ENCODE data around the gene BTBD10. TPM values are rescaled to one million over a fixed set of nuclear protein-coding genes. Genes with fewer than 3 reads are reported as not detected.

Gene BTBD10
- polyA plus RNA-seq (ENCODE audit: insufficient read length in 4 of 4) = 10 to 100 TPM; 28.7 to 38.0 (median 33.8) TPM

DNA sequence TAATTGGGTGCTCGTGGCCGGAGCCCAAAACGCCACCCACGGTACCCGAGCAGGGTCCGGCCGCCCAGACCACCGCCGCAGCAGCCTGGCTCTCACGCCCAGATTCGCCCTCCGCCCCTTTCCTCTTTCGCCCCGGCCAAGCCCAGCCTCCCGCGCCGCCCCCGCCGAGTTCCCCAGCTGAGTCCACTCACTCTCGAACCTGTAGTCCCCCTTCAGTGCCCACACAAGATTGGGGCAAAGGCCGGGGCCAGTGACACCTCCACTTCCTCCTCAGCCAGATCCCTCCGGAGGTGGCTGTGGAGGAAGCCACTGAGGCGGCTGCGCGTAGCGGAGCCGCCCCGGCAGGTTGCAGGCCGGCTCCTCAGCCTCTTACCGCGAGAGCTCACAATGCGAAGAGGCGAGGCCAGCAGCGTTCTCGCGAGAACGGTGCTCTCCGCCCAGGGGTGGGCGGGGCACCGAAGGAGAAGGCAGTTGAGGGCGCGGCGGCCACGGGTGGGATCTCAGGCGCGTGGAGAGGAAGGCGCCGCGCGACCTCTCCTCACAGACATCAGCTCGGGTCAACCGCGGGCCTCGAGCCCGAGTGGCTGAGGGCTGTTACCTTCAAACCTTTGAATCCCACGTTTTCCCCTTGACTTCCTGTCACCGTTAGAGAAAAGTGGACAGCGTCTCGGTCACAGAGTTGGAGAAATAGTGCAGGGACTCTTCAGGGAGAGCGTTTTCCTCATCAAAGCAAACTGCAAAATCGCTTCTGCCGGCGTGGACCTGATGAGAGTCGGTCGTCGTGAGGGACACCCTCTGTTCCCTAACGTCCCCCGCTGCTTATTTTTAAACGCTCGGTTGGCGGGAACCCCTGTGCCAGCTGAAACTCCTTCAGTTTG is at the start of gene BTBD10:
BTBD10 (minus strand) TSS at position 322 of the 878 bp plus-strand sequence. CDS start 18,098 bp downstream, outside the sequence.
- DNase-seq (ENCODE audit: low read depth in 4 of 4, low spot score in 3 of 4) = peak; percentile 90 to 94 (median 92)

DNA sequence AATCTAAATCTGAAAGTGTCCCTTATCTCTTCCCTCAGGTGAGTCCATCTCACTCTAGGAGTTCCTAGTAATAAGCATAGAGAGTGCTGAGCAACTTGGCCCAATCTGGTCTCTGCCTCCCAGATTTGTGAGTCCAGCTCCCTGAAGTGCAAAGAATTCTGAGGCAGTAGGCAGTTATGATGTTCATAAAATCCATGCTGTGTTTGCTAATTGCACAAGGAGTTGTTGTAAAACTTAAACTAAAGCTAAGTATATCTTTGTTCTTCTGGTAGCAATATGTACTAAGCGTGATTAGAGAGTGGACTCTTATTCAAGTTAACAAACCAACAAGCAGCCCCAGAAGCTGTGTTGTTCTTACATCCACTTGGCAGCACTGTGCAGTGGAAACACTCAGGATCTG is 40.4 kb upstream of the BTBD10 start:
- DNase-seq (ENCODE audit: low read depth in 4 of 4, low spot score in 3 of 4) = no peak

DNA sequence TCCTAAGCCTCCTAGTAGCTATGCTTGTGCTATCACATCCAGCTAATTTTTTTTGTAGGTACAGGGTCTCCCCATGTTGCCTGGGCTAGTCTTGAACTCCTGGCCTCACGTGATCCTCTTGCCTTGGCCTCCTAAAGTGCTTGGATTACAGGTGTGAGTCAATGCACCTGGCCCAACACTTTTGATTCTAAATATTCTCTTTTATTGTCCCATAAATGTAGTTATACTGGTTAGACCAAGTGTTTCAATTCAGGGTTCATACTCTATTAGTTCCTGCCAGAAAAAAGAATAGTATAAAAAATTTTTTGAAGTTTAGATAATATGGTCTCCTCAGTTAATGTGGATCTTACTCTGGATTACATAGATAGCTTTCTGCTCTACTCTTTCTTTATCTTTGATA is 39.5 kb upstream of the BTBD10 start:
- DNase-seq (ENCODE audit: low read depth in 4 of 4, low spot score in 3 of 4) = no peak

DNA sequence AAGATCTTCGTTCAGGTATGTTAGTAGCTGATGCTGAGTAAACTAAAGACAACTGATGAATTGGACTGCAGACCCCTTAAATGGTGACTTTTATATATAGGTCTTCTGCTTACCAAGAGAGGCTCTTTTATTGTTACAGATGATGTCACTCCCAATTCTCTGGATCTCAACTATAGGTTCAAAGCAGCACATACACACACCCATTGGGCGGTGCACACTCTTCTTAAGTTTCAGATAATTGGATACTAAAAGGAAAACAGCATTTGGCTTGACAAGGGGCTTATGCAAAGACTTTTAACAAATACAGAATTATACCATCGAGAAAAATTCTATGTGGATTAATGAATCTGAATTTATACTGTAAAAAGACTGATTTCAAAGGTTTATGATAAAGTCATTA is 32.9 kb upstream of the BTBD10 start, which contains the start of gene PTH:
PTH (minus strand) TSS at position 69 of the 400 bp plus-strand sequence. CDS start 3,142 bp downstream, outside the sequence.
- DNase-seq (ENCODE audit: low read depth in 4 of 4, low spot score in 3 of 4) = no peak

DNA sequence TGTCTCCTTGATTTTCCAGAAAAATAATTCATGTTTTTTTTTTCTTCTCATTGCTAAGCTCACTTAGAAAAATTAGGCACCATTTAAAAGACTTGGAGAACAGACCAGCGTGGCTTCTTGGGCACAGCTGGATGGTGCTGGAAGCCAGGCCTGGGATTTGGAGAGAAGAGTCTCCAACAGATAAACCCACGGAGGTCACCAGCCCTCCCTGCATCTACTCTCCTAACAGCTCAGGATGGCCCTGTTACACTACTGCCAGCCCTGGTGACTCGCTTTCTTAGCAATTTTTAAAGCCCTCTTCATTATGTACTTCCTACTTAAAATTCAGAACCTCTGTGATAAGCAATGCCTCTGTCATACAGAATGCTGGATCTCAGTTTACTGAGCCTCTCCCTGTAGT is 31.0 kb upstream of the BTBD10 start:
- no peak for DNase-seq (ENCODE audit: low read depth in 4 of 4, low spot score in 3 of 4)

DNA sequence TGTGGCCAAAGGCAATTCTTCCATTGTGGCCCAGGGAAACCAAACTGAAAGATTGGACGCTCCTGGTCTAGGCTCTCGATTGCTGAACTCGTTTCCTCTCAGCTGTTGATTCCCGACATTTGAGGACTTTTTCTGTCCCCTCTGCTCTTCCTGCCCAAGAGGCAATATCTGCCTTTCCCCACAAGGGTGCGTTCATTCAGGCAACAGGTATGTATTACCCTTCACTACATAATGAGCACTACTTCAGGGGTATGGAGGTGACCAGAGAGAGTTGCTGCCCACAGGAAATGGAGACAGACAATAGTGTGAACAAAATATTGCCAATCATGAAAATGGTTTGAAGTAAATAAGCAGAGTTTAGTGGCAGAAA is 24.6 kb upstream of the BTBD10 start:
- no peak for DNase-seq (ENCODE audit: low read depth in 4 of 4, low spot score in 3 of 4)

DNA sequence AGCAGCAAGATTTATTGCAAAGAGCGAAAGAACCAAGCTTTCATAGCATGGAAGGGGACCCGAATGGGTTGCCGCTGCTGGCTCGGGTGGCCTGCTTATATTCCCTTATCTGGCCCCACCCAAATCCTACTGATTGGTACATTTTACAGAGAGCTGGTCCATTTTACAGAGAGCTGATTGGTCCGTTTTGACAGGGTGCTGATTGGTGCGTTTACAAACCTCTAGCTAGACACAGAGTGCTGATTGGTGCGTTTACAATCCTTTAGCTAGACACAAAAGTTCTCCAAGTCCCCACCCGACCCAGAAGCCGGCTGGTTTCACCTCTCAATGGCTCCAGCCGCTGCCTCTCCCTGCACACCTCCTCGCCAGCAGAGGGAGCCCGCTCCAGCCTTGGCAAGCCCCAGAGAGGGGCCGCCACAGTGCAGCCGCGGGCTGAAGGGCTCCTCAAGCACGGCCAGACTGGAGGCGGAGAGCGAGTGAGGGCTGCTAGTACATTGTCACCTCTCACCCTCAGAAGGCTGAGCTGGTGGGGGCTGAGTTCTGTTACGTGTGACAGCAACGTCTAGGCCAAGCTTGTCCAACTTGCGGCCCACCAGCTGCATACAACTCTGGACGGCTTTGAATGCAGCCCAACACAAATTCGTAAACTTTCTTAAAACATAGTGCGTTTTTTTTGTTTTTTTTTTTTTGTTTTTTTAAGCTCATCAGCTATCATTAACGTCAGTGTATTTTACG is 24.1 kb upstream of the BTBD10 start:
- no peak for DNase-seq (ENCODE audit: low read depth in 4 of 4, low spot score in 3 of 4)

DNA sequence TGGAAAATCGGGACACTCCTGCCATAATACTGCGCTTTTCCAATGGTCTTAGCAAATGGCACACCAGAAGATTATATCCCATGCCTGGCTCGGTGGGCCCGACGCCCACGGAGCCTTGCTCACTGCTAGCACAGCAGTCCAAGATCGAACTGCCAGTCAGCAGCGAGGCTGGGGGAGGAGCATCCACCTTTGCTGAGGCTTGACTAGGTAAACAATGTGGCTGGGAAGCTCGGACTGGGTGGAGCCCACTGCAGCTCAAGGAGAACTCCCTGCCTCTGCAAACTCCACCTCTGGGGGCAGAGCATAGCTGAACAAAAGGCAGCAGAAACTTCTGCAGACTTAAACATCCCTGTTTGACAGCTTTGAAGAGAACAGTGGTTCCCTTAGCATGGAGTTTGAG is 17.2 kb upstream of the BTBD10 start:
- DNase-seq (ENCODE audit: low read depth in 4 of 4, low spot score in 3 of 4) = no peak

DNA sequence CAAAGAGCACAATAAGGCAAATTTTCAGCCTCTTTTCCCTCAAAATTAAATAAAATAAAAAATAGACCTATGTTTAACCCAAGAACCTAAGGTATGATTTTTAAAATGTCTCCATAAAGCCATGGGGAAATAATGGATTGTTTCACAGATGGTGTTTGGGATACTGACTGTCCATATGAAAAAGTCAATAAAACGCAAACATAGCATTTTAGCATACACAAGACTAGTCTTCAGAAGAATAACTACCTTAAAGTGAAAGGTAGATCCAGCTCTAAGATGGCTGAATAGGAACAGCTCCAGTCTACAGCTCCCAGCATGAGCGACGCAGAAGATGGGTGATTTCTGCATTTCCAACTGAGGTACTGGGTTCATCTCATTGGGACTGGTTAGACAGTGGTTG is 16.7 kb upstream of the BTBD10 start:
- DNase-seq (ENCODE audit: low read depth in 4 of 4, low spot score in 3 of 4) = no peak

DNA sequence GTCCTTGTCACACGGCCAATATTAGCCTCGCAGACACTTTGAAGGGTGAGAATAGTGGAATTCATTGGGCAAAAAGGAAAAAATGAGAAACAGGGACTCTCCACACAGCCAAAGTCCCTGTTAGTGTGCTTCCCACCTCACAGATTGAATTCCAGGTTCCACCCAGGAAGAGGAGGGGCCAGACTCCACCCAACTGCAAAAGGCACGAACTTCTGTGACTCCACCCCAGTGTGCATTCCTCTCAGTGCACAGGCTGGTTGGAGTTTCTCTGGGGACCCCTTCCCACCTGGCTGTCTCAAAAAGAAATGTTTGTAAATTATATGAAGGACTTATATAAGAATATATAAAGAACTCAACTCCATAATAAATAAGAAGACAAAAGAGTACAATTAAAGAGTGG is 12.1 kb upstream of the BTBD10 start:
- DNase-seq (ENCODE audit: low read depth in 4 of 4, low spot score in 3 of 4) = no peak

DNA sequence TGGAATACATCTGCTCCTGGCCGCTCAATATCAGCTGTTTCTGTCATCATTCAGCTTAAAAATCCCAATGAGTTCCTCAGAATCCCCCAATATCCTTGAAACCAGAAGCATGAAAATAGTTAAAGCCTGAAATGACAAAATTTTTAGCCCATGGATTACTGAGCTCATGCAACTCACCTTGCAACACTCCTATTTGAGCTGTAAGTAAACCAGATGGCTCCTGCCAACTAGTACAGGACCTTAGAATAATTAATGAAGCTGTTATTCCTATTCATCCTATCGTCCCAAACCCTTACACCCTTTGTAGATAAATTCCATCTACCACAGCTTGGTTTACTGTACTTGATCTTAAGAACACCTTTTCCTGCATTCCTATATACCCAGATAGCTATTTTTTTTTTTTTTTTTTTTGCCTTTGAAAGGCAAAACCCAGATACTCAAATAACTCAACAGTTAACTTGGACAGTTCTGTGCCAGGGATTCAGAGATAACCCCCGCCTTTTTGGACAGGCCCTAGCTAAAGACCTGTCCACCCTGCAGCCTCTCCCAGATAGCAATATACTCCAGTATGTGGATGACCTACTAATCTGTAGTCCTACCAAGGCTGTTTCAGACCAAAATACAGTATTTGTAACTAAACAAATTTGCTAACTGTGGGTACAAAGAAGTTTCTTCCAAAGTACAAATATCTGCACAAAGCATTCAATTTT is 10.1 kb upstream of the BTBD10 start:
- no peak for DNase-seq (ENCODE audit: low read depth in 4 of 4, low spot score in 3 of 4)

DNA sequence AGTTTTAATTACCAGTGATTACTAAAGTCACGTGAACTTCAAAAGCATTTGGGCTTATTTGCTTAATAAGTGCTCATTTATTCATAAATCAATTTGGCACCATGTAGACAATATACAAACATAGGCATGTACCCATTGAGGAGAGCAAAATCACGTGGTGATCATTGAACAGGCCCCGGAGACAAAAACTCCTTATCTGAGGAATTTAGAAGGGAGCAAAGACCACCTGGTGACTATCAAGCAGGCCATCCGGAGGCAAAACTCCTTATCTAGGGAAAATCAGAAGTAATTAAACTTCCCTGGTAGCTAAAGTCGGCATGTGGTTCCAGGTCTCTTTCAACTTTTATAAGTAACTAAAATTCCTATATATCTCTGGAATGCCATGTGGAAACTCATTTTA is 5.7 kb upstream of the BTBD10 start:
- no peak for DNase-seq (ENCODE audit: low read depth in 4 of 4, low spot score in 3 of 4)

DNA sequence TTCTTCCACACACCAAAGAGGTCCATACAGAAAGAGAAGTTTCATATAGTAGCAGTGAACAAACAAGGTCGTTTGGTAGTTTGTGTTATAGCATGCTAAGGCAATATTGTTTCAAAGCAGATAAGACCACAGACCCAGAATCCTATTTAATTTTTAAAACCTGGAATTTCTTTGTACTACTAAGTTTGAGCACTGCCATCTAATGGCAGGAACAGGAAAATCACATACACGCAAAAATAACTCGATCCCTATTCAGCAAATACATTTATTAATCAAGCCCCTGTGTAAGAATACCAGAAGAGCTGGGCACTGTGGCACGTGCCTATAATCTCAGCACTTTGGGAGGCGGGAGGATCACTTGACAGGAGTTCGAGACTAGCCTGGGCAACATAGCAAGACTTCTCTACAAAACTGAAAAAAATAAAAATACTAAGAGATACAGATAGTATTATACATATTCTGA is 2.9 kb upstream of the BTBD10 start:
- no peak for DNase-seq (ENCODE audit: low read depth in 4 of 4, low spot score in 3 of 4)

DNA sequence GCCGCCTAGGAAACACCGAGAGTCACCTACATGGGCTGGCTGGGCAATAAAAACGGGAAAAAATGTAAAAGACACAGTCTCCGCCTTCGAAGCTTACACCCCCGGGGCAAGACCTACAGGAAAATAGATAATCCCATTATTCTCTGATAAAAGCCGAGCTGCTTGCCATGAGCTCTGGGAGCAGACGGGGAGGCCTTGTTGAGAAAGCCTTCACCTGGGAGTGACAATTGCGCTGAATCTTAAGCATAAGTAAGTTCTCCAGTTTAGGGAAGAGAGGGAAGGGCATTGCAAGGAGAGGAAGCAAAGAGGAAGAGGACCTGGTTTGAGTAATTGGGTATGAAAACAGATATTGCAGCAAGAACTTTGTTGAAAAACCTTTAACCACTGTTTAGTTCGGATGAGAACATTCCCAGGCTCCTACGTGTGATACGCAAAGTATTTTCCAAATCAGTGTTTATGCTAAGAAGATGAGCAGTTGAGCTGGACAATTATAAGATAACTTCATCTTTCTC is 813 bp upstream of the BTBD10 start:
- DNase-seq (ENCODE audit: low read depth in 4 of 4, low spot score in 3 of 4) = peak in 1 of 4 donors; percentile 10

DNA sequence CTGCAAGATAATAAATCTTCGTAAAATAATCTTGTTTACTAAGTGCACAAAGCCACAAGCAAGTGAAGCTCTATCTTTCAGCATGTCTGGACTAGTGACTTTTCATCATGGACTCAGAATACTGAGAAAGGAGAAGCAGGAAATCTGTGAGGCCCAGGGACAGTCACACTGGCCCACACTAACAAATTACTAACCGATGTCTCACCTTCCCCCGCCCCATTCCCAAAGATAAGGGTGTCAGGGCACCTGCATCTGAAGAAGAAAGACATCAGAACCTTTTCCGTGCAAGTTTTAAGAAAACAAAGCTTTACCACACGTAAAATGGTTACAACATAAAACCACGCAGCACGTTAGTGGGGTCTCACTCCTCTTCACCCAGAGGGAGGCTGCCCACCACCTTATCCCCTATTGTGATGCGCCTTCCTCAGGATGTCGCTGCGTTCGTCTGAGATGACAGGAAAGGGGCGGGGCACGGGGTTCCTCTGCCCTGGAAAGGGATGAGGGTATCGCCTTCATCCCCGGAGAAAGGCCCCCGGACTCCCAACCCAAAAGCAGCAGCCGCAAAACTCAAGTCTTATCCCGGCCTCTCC is 616 bp downstream of the BTBD10 start:
- DNase-seq (ENCODE audit: low read depth in 4 of 4, low spot score in 3 of 4) = peak in 3 of 4 donors; percentile 4 to 35 (median 27)

DNA sequence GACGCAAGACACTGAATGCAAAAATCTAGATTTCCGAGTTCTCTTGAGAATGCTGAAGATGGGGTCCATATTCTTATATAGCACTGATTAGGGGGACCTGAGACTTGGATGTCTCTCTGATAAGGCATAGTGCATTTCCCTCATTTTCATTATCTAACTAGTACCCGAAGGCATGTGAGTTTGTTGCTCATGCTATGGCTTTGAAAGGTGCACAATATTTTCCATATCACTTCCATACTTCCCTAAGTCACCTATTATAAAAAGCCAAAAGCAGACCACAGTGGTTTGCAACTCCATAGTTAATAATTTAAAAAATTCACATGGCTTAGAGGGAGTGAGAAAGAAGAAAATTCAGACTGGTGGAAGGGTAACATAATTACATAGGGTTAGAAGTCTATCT is 1.7 kb downstream of the BTBD10 start:
- DNase-seq (ENCODE audit: low read depth in 4 of 4, low spot score in 3 of 4) = no peak

DNA sequence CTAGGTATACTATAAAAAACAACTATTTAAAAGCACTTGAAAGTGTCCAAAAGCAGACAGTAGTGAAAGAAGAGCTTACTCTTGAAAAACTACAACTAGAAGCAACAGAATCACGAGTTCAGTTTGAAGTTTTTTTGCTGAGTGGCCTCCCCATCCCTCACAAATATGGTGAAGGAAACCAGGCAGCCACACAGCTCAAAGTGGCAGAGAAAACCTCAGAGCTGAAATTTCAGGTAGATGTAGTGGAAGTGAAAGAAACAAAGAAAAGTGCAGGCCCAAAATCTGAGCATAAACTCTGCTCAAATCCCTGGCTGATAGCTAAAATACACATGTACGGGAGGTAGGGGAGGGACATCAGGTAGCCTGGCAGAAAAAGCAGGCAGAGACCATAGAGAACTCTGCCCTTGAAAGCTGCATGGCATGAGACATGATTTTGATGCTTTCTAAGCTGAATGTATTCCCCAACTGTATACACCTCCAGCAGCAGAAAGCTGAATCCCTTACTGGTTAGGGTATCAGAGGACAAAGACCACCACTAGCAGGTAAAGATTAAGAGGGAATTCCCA is 12.1 kb downstream of the BTBD10 start:
- no peak for DNase-seq (ENCODE audit: low read depth in 4 of 4, low spot score in 3 of 4)

DNA sequence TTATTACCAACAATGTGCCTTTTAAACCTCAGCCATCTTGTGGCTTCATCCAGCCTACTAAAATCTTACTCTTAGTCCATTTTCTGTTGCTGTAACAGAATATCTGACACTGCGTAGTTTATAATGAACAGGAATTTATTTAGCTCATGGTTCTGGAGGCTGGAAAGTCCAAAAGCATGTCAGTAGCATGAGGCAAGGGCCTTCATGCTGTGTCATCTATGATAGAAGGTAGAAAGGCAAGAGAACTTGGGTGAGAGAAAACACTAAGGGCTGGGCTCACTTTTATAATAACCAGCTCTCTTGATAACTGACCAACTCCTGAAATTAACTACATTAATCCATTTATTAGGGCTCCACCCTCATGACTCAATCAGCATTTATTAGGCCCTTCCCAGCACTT is 13.5 kb downstream of the BTBD10 start:
- no peak for DNase-seq (ENCODE audit: low read depth in 4 of 4, low spot score in 3 of 4)

DNA sequence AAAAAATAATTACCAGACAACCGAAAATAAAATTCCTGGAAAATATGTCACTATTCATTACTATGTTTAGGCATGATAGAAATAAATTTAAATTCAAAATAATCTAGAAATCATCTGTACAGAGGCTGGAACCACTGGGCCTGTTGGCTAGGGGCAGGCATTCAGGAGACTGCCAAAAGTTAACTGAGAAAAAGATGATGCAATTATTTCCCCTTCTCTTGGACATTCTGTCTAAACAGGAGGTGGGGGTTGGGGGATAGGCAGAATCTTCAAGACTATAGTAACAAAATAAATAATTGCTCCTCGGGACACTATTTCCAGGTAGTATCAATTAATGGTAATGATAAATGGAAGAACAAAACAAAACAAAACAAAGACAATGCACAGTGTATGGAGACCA is 14.1 kb downstream of the BTBD10 start:
- no peak for DNase-seq (ENCODE audit: low read depth in 4 of 4, low spot score in 3 of 4)

DNA sequence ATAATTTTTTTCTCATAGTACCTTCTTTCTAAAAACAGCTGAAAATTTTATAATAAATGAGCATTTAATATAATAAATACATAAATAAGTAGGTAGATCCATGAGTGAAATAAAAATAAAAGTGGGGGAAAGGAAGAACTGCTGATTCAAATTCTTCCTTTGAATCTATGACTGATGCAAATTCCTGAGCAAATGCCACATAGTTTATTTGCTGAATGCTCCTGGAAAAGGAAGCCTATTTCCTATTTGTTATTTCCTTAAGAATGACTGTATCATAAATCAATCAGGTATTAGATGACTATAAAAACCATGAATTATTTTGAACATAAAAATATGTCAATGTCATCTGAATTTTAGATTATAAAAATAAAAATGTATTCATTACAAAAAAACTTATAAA is 16.6 kb downstream of the BTBD10 start:
- no peak for DNase-seq (ENCODE audit: low read depth in 4 of 4, low spot score in 3 of 4)

All from left renal pelvis (tissue), 4 donors.